ENCODE measurements around the gene UBALD1. TPM values are rescaled to one million over a fixed set of nuclear protein-coding genes. Genes with fewer than 3 reads are reported as not detected.

The UBALD1 gene
- total RNA-seq, 1 donor from 2014 or later, result 4.6 TPM

DNA sequence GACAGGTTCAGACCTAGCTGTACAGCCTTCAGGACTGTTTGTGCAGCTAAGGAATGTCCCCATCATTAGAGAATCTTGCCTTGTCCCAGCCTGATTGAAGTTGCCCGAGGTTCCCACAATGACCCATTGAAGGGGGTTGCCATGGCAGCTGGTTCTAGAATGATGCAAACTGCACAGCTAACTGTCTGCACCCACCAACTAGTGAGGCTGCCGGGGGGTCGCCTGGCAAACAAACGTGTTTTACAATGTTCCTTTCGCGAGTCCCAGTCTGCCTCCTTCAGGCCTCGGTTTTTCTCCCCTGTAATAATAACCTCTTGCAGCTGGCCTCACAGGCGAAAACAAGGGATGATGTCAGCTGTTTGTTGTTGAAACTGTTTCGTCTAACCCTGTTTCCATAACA is 53.1 kb downstream of the UBALD1 start:
- H3K9me3 ChIP-seq, result no peaks in the 10 kb centered on the region

More for the DNA sequence above, 53.1 kb downstream of the UBALD1 start:
- intact Hi-C loops (cut with DNase I), result no loop called here
- H3K27me3 ChIP-seq, result no peaks in the 10 kb centered on the region
- H3K36me3 ChIP-seq, result no peaks in the 10 kb centered on the region
- TF ChIP-seq, protein P1, sequence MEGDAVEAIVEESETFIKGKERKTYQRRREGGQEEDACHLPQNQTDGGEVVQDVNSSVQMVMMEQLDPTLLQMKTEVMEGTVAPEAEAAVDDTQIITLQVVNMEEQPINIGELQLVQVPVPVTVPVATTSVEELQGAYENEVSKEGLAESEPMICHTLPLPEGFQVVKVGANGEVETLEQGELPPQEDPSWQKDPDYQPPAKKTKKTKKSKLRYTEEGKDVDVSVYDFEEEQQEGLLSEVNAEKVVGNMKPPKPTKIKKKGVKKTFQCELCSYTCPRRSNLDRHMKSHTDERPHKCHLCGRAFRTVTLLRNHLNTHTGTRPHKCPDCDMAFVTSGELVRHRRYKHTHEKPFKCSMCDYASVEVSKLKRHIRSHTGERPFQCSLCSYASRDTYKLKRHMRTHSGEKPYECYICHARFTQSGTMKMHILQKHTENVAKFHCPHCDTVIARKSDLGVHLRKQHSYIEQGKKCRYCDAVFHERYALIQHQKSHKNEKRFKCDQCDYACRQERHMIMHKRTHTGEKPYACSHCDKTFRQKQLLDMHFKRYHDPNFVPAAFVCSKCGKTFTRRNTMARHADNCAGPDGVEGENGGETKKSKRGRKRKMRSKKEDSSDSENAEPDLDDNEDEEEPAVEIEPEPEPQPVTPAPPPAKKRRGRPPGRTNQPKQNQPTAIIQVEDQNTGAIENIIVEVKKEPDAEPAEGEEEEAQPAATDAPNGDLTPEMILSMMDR (IDR thresholded peaks at IDR 0.05), result no peak
- no peak overlapping the region for H3K4me3 ChIP-seq
- DNase-seq (ENCODE audit: low spot score in 2 of 2), result no peak
- no peak overlapping the region for H3K27ac ChIP-seq
- no peaks in the 10 kb centered on the region for H3K4me1 ChIP-seq

Other genes starting within 250 kb of the UBALD1 start
- gene VASN, start 243.0 kb downstream of the UBALD1 start, total RNA-seq, result 218 TPM
- gene CORO7, start 198.3 kb downstream of the UBALD1 start, total RNA-seq, result 41.9 TPM
- 40.7 TPM for gene DNAJA3, start 189.0 kb downstream of the UBALD1 start, total RNA-seq
- gene NMRAL1, start 140.3 kb downstream of the UBALD1 start, total RNA-seq, result 48.6 TPM
- 36.7 TPM for gene HMOX2, start 138.5 kb downstream of the UBALD1 start, total RNA-seq
- 36.9 TPM for gene CDIP1, start 76.1 kb downstream of the UBALD1 start, total RNA-seq
- gene C16orf96, start 58.5 kb downstream of the UBALD1 start, total RNA-seq, result not detected
- gene MGRN1, start 9.9 kb upstream of the UBALD1 start, total RNA-seq, result 201 TPM
- gene NUDT16L1, start 78.7 kb upstream of the UBALD1 start, total RNA-seq, result 77.3 TPM
- 55.9 TPM for gene ANKS3, start 119.4 kb upstream of the UBALD1 start, total RNA-seq
- not detected for gene DNAAF8, start 119.6 kb upstream of the UBALD1 start, total RNA-seq
- gene ZNF500, start 152.3 kb upstream of the UBALD1 start, total RNA-seq, result 13.7 TPM
- not detected for gene SEPTIN12, start 173.5 kb upstream of the UBALD1 start, total RNA-seq
- not detected for gene SMIM22, start 180.5 kb upstream of the UBALD1 start, total RNA-seq
- 10.5 TPM for gene ROGDI, start 187.7 kb upstream of the UBALD1 start, total RNA-seq
- 39.2 TPM for gene GLYR1, start 232.4 kb upstream of the UBALD1 start, total RNA-seq
- 31.8 TPM for gene UBN1, start 232.6 kb upstream of the UBALD1 start, total RNA-seq

All from ascending aorta (tissue), 2 donors.